Type B pancreatic cell (in vitro differentiated cells): ENCODE results near the gene FZD1. TPM values are rescaled to one million over a fixed set of nuclear protein-coding genes. Genes with fewer than 3 reads are reported as not detected.

ENCODE experiments used
- DNase-seq: peaks from one replicate; pipeline ENCODE4 v3.0.0; 2021; ENCODE audit warnings: mixed read lengths; ENCODE audit not compliant: unreplicated experiment; ENCODE audit errors: extremely low spot score
- H3K27ac Mint-ChIP-seq: 2 replicates; pipeline ENCODE4 v1.8.0; 2021; ENCODE audit warnings: mild to moderate bottlenecking, mixed read lengths
- H3K27me3 Mint-ChIP-seq: 2 replicates; pipeline ENCODE4 v1.8.0; 2021; ENCODE audit warnings: mixed read lengths
- H3K36me3 Mint-ChIP-seq: 2 replicates; pipeline ENCODE4 v1.8.0; 2021; ENCODE audit warnings: mixed read lengths
- H3K4me1 Mint-ChIP-seq: one replicate; pipeline ENCODE4 v1.8.0; 2021; ENCODE audit warnings: mixed read lengths; ENCODE audit not compliant: unreplicated experiment
- H3K4me3 Mint-ChIP-seq: 2 replicates; pipeline ENCODE4 v1.8.0; 2021; ENCODE audit warnings: mild to moderate bottlenecking, mixed read lengths
- H3K9me3 Mint-ChIP-seq: 2 replicates; pipeline ENCODE4 v1.8.0; 2021; ENCODE audit warnings: mixed read lengths
- CTCF ChIP-seq: fragments of 200-600 bp; sonication (generic); conservative IDR thresholded peaks from 2 replicates; pipeline ENCODE4 v1.5.0; 2021; ENCODE audit warnings: antibody characterized with exemption, mild to moderate bottlenecking
- total RNA-seq: library from RNA; stranded (reverse); gene quantifications from 2 replicates; pipeline ENCODE4 v1.2.1, GENCODE V29; 2021; ENCODE audit warnings: low replicate concordance

FZD1 gene
- total RNA-seq, 1 donor from 2014 or later, result 23.8 TPM

GRCh38 chr7:91276909-91277308 lies 12.7 kb downstream of the FZD1 start:
- Mint-ChIP-seq H3K4me3 (no peak overlapping the region), H3K4me1 (no peaks in the 10 kb centered on the region), H3K27ac (no peak overlapping the region), H3K27me3 (peaks cover 4% of the 10 kb centered on the region), H3K9me3 (no peaks in the 10 kb centered on the region), H3K36me3 (no peaks in the 10 kb centered on the region)
- no peak for TF ChIP-seq CTCF
- no peak for DNase-seq

GRCh38 chr7:91280185-91280584 lies 16.0 kb downstream of the FZD1 start:
- no peak overlapping the region for H3K4me3 Mint-ChIP-seq
- H3K27ac Mint-ChIP-seq, result no peak overlapping the region
- DNase-seq, result no peak
- TF ChIP-seq CTCF, result no peak
- no peaks in the 10 kb centered on the region for H3K4me1 Mint-ChIP-seq
- no peaks in the 10 kb centered on the region for H3K36me3 Mint-ChIP-seq
- H3K9me3 Mint-ChIP-seq, result no peaks in the 10 kb centered on the region
- peaks cover 4% of the 10 kb centered on the region for H3K27me3 Mint-ChIP-seq

GRCh38 chr7:91280604-91281003 lies 16.4 kb downstream of the FZD1 start:
- no peak for TF ChIP-seq CTCF
- Mint-ChIP-seq H3K4me1 (peaks cover 2% of the 10 kb centered on the region), H3K27ac (no peak overlapping the region), H3K9me3 (no peaks in the 10 kb centered on the region), H3K4me3 (no peak overlapping the region), H3K36me3 (no peaks in the 10 kb centered on the region), H3K27me3 (peaks cover 4% of the 10 kb centered on the region)
- no peak for DNase-seq

- Mint-ChIP-seq H3K4me1 (peaks cover 19% of the 10 kb centered on the region), H3K9me3 (no peaks in the 10 kb centered on the region), H3K27me3 (no peaks in the 10 kb centered on the region), H3K36me3 (no peaks in the 10 kb centered on the region), H3K27ac (no peak overlapping the region), H3K4me3 (no peak overlapping the region)
- DNase-seq, result no peak
- TF ChIP-seq CTCF, result no peak
These were observed 21.6 kb downstream of the FZD1 start for GRCh38 chr7:91285696-91286355.

GRCh38 chr7:91286432-91286831 lies 22.2 kb downstream of the FZD1 start:
- H3K36me3 Mint-ChIP-seq, result no peaks in the 10 kb centered on the region
- no peak overlapping the region for H3K4me3 Mint-ChIP-seq
- H3K27ac Mint-ChIP-seq, result no peak overlapping the region
- no peak for DNase-seq
- no peak for TF ChIP-seq CTCF
- no peaks in the 10 kb centered on the region for H3K9me3 Mint-ChIP-seq
- H3K4me1 Mint-ChIP-seq, result peaks cover 19% of the 10 kb centered on the region
- H3K27me3 Mint-ChIP-seq, result no peaks in the 10 kb centered on the region
